Activated CD4-positive, alpha-beta T cell treated with anti-CD3 and anti-CD28 coated beads for 36 hours (primary cell): ENCODE measurements around the gene C5. TPM values are rescaled to one million over a fixed set of nuclear protein-coding genes. Genes with fewer than 3 reads are reported as not detected.
"Not testable (repeated sequence)": the region's sequence is repeated elsewhere in the genome, so short reads cannot be mapped to it uniquely, and the experiment has no call there.

ENCODE experiments used
- ATAC-seq: fragments of 200-7000 bp; cut with Tn5 transposase; one replicate; pipeline ENCODE4 v1.10.0; 2021; ENCODE audit warnings: mild to moderate bottlenecking, moderate library complexity
- CTCF ChIA-PET: fragments of 350-600 bp; sonication (Branson Sonifier 250); formaldehyde crosslinking; loops from one replicate; lab custom pipeline; 2021; ENCODE audit warnings: antibody characterized with exemption; lab: Charles Lee
- POLR2A ChIA-PET: fragments of 350-600 bp; sonication (Branson Sonifier 250); formaldehyde crosslinking; loops from one replicate; lab custom pipeline; 2021; ENCODE audit warnings: antibody characterized with exemption, inconsistent platforms; lab: Charles Lee
- DNase-seq: peaks from one replicate; pipeline ENCODE4 v3.0.0-alpha.2; 2020
- H3K27ac Mint-ChIP-seq: one replicate; pipeline ENCODE4 v1.8.0; 2021; ENCODE audit warnings: mixed read lengths
- H3K27me3 Mint-ChIP-seq: one replicate; pipeline ENCODE4 v1.8.0; 2021; ENCODE audit warnings: mixed read lengths
- H3K36me3 Mint-ChIP-seq: one replicate; pipeline ENCODE4 v1.8.0; 2021; ENCODE audit warnings: low read depth, mixed read lengths
- H3K4me1 Mint-ChIP-seq: one replicate; pipeline ENCODE4 v1.8.0; 2021; ENCODE audit warnings: mixed read lengths
- H3K4me3 Mint-ChIP-seq: one replicate; pipeline ENCODE4 v1.8.0; 2021; ENCODE audit warnings: mild to moderate bottlenecking, moderate library complexity, mixed read lengths
- H3K9me3 Mint-ChIP-seq: one replicate; pipeline ENCODE4 v1.8.0; 2021; ENCODE audit warnings: low read depth, mixed read lengths
- intact Hi-C, 2 experiments: fragments of 100-400 bp; cut with DNase I in 1 of 2; cut with micrococcal nuclease in 1 of 2; formaldehyde crosslinking; loops; one replicate each; pipeline versions ENCODE4 v1.14.2 to v1.15.1; 2022 to 2024; cut with DNase I, micrococcal nuclease
- total RNA-seq, 2 experiments: library from RNA; stranded (reverse); gene quantifications; one replicate each; pipeline ENCODE4 v1.2.3, GENCODE V29; 2021

Gene C5
- total RNA-seq, 2 experiments from 2014 or later: 2.3 to 2.4 TPM

DNA sequence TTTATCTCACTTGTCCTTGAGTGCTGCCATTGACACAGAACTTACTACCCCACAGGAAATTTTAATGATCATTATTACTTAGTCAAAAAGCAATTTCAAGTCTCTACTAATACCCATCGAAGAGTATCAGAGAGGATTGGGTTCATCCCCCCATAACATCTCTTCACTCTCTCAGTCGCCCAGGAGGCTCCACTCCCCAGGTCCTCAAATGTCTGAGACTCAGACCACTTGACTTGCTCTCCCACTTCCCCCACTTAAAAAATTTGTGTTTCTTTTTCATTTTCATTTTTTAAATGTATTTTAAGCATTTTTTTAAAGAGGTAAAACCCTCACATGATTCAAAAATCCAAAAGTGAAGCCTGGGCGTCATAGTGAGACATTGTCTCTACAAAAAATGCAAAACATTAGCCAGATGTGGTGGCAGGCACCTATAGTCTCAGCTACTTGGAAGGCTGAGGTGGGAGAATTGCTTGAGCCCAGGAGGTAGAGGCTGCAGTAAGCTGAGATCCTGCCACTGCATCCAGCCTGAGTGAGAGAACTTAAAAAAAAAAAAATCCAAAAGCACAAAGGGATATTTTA, 66.7 kb downstream of the C5 start:
- Mint-ChIP-seq H3K36me3 (no peaks in the 10 kb centered on the region), H3K4me3 (no peak overlapping the region), H3K9me3 (no peaks in the 10 kb centered on the region), H3K27ac (no peak overlapping the region), H3K4me1 (peaks cover 2% of the 10 kb centered on the region), H3K27me3 (no peaks in the 10 kb centered on the region)
- intact Hi-C loops: loop anchor here in 1 of 2 experiments (2.0 to 10.0 kb wide), 2 partner anchors 227 to 421 kb away; no protein-coding TSS in a partner anchor
- ChIA-PET CTCF (interaction anchor here (1.0 to 2.6 kb wide), 4 partner anchors 11 to 92 kb away, joined by 4 to 7 read pairs (median 4); partner anchors contain the start of gene CNTRL), POLR2A (no interaction called here)
- DNase-seq (no peak), ATAC-seq (no peak)

DNA sequence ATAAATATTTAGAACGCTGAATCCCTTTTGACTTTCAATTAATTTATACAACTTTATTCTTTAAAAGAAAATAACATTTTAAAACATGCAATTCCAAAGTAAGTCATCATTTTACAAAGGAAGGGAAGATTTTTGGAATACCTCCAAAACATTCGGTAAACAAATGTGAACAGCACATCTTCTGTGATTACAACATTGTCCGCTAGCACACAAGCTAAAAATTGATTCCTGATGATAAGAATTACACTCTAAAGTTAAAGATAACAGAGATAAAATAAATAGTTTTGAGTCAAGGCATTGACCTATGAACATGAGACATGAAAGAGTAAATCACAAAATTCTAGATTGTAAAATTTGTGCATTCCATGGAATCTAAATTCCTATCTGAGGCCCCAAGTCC, 67.2 kb downstream of the C5 start:
- no peaks in the 10 kb centered on the region for H3K9me3 Mint-ChIP-seq
- CTCF ChIA-PET: interaction anchor here (1.2 to 2.9 kb wide), 8 partner anchors 9 to 228 kb away, joined by 3 to 25 read pairs (median 7); partner anchors contain the start of gene CNTRL
- no peak overlapping the region for H3K4me3 Mint-ChIP-seq
- ATAC-seq (no peak), DNase-seq (no peak)
- H3K4me1 Mint-ChIP-seq: peaks cover 2% of the 10 kb centered on the region
- no peak overlapping the region for H3K27ac Mint-ChIP-seq
- intact Hi-C loops: loop anchor here in 1 of 2 experiments (2.0 to 10.0 kb wide), 2 partner anchors 226 to 422 kb away; no protein-coding TSS in a partner anchor
- H3K27me3 Mint-ChIP-seq: no peaks in the 10 kb centered on the region
- H3K36me3 Mint-ChIP-seq: no peaks in the 10 kb centered on the region
- POLR2A ChIA-PET: no interaction called here

DNA sequence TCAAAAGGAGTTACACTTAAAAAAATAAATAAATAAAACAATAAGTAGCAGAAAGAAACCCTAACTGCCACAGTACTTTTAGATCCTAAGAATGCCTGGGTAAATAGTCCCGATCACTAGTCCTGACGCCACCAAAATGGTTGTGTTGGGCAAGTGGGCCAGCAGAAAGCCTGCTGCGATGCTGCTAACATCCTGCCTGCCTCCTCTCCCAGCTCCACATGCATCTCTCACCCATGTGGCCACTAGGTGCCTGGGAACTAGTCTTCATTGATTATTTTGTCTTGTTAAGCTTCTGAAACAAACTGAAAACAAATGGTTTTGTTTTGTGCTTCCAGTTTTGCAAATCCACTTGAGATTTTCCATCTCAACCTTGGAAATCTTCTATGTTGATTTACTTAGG, 69.1 kb downstream of the C5 start:
- ChIA-PET CTCF (interaction anchor here (0.7 to 2.9 kb wide), 33 partner anchors 9 to 361 kb away, joined by 3 to 25 read pairs (median 4); partner anchors contain the start of gene CNTRL), POLR2A (no interaction called here)
- H3K36me3 Mint-ChIP-seq: no peaks in the 10 kb centered on the region
- no peak overlapping the region for H3K27ac Mint-ChIP-seq
- DNase-seq: no peak
- H3K4me3 Mint-ChIP-seq: no peak overlapping the region
- ATAC-seq: no peak
- peaks cover 2% of the 10 kb centered on the region for H3K4me1 Mint-ChIP-seq
- no peaks in the 10 kb centered on the region for H3K9me3 Mint-ChIP-seq
- no peaks in the 10 kb centered on the region for H3K27me3 Mint-ChIP-seq
- intact Hi-C loops: loop anchor here (1.0 to 10.0 kb wide), 5 partner anchors 79 to 424 kb away; partner anchors contain the start of gene CNTRL (in 1 of the 2)

DNA sequence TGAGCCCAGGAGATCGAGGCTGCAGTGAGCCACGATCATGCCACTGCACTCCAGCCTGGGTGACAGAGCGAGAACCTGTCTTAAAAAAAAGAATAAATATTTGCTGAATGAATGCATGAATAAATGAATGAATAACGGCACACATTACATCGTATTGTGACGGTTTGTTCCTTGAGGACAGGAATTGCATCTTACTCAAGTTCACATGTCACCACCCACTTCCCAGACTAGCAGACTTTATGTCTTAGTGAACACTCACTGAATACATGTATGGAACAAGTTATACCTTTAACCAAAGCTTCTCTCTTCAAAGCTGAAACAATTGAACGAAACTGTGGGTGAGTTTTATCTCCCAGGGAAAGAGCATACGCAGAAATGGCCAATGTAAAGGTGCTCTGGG, 70.3 kb downstream of the C5 start:
- intact Hi-C loops: loop anchor here (2.0 to 10.0 kb wide), 4 partner anchors 81 to 425 kb away; partner anchors contain the start of gene CNTRL (in 1 of the 2)
- DNase-seq (no peak), ATAC-seq (no peak)
- H3K4me3 Mint-ChIP-seq: no peak overlapping the region
- H3K36me3 Mint-ChIP-seq: no peaks in the 10 kb centered on the region
- no peaks in the 10 kb centered on the region for H3K27me3 Mint-ChIP-seq
- peaks cover 11% of the 10 kb centered on the region for H3K4me1 Mint-ChIP-seq
- no peak overlapping the region for H3K27ac Mint-ChIP-seq
- ChIA-PET POLR2A (no interaction called here), CTCF (interaction anchor here (0.6 to 1.0 kb wide), 4 partner anchors 15 to 250 kb away, joined by 3 to 4 read pairs (median 3); no protein-coding TSS in a partner anchor)
- no peaks in the 10 kb centered on the region for H3K9me3 Mint-ChIP-seq

DNA sequence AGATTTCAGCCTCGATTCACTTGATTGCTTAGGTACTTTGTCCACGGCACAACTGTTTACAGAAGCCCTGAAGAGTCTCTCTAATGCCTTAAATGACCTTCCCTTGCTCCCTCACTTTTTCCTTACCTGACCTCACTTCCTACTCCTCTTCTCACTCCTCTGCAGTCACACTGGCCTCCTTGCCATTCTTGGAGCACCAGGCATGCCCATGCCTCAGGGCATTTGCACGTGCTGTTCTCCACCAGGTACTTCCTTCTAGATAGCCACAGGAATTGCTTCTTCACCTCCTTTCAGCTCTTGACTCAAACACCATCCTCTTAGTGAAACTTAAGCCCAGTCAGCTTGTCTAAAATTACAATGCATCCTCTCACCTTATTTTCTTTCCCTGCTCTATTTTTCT, 71.1 kb downstream of the C5 start:
- no peaks in the 10 kb centered on the region for H3K27me3 Mint-ChIP-seq
- intact Hi-C loops: no loop called here
- H3K4me3 Mint-ChIP-seq: no peak overlapping the region
- ChIA-PET POLR2A (no interaction called here), CTCF (interaction anchor here (0.8 to 1.6 kb wide), 3 partner anchors 9 to 249 kb away, joined by 3 to 4 read pairs (median 3); no protein-coding TSS in a partner anchor)
- no peak for ATAC-seq
- no peak for DNase-seq
- H3K36me3 Mint-ChIP-seq: no peaks in the 10 kb centered on the region
- H3K4me1 Mint-ChIP-seq: peaks cover 17% of the 10 kb centered on the region
- no peak overlapping the region for H3K27ac Mint-ChIP-seq
- no peaks in the 10 kb centered on the region for H3K9me3 Mint-ChIP-seq

DNA sequence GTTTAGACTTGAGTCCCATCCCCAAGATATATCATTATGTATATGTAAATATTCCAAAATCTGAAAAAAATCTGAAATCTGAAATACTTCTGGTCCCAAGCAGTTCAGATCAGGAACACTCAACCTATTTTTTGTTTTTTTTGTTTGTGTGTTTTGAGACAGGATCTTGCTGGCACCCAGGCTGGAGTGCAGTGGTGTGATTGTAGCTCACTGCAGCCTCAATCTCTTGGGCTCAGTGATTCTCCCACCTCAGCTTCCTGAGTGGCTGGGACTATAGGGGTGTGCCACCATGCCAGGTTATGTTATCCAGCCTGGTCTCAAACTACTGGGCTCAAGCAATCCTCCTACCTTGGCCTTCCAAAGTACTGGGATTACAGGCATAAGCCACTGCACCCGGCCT, 72.8 kb downstream of the C5 start:
- CTCF ChIA-PET: interaction anchor here (1.1 to 1.3 kb wide), 3 partner anchors 22 to 221 kb away, joined by 4 to 6 read pairs (median 6); no protein-coding TSS in a partner anchor

DNA sequence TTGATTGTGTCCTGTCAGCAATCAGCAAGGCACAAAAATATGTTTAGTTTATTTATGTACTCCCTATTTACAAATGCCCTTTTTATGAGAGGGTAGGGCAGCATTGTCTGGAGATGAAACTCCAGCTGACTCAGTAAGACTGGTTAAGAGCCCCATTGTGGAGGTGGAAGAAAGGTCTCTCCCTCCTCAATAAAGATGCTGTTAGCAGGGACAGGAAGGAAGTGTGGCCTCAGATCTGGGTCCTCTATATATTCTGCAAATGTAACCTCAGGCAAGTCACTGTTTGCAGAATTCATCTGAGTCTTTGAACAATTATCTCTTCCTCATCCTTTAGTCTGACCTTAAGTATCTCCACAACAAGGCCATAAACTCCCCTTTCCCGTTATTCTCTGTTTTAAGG, 75.2 kb downstream of the C5 start:
- peak; percentile 63 for ATAC-seq
- no peaks in the 10 kb centered on the region for H3K27me3 Mint-ChIP-seq

More for the DNA sequence above, 72.8 kb downstream of the C5 start:
- no peak overlapping the region for H3K4me3 Mint-ChIP-seq
- intact Hi-C loops: no loop called here
- H3K27ac Mint-ChIP-seq: no peak overlapping the region
- H3K27me3 Mint-ChIP-seq: no peaks in the 10 kb centered on the region
- DNase-seq: no peak
- no peak for ATAC-seq
- H3K4me1 Mint-ChIP-seq: peaks cover 19% of the 10 kb centered on the region
- no peaks in the 10 kb centered on the region for H3K36me3 Mint-ChIP-seq
- POLR2A ChIA-PET: interaction anchor here (0.6 kb wide), 1 partner anchor 217 kb away, joined by 3 read pairs; no protein-coding TSS in a partner anchor
- H3K9me3 Mint-ChIP-seq: no peaks in the 10 kb centered on the region

DNA sequence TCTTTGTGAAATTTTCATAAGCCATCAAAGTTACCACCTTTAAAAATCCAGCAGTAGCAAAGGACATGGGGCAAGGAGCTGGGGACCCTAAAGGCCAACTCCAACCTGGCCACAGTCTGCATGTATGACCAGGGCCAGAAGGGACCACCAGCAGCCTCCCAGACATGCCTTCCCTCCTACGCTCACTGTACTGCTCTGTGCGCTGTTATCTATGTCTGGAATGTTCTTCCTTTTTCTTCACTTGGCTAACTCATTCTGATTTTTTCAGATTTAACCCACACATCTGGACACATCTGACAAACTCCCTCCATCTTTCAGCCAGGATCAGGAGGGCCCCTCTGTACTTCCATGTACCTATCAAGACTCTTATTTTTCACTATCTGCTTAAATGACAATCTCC, 75.9 kb downstream of the C5 start:
- Mint-ChIP-seq H3K27ac (no peak overlapping the region), H3K9me3 (no peaks in the 10 kb centered on the region), H3K27me3 (no peaks in the 10 kb centered on the region), H3K36me3 (no peaks in the 10 kb centered on the region), H3K4me1 (peaks cover 22% of the 10 kb centered on the region), H3K4me3 (no peak overlapping the region)
- DNase-seq: no peak
- POLR2A ChIA-PET: no interaction called here
- CTCF ChIA-PET: interaction anchor here (1.2 kb wide), 1 partner anchor 37 kb away, joined by 3 read pairs; no protein-coding TSS in a partner anchor
- intact Hi-C loops: no loop called here
- ATAC-seq: no peak

More for the DNA sequence above, 75.2 kb downstream of the C5 start:
- Mint-ChIP-seq H3K4me3 (no peak overlapping the region), H3K27ac (peak overlapping the region; percentile 47), H3K9me3 (no peaks in the 10 kb centered on the region), H3K4me1 (peaks cover 22% of the 10 kb centered on the region), H3K36me3 (no peaks in the 10 kb centered on the region)
- ChIA-PET POLR2A (no interaction called here), CTCF (interaction anchor here (0.7 kb wide), 1 partner anchor 81 kb away, joined by 3 read pairs; no protein-coding TSS in a partner anchor)
- intact Hi-C loops: no loop called here
- no peak for DNase-seq

DNA sequence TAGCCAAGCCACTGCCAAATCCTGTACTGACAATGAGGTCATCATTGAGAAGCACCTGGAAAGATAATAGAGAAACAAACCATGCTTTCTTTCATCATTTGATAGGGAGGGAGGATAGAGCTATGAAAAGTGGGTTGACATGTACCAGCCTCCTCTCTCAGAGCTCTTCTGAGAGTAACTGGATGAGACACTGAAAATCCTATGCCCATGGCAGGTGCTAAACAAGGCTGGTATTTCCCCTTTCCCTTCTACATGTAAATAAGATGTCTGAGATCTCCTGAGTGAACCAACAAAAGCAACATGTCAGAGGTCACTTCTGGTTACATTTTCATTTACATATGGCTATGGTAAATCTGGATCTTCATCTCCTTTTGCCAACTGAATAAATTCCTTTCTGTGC, 78.1 kb downstream of the C5 start:
- POLR2A ChIA-PET: no interaction called here

DNA sequence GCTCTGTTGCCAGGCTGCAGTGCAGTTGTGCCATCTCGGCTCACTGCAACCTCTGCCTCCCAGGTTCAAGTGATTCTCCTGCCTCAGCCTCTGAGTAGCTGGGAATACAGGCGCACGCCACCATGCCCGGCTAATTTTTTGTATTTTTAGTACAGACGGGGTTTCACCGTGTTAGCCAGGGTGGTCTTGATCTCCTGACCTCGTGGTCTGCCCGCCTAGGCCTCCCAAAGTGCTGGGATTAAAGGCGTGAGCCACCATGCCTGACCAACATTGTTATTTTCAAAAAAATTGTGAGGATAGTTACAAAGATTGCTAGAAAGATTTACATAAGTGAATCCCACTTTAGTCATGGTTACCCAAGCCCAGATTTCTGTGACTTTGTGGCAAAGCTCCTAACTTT, 78.6 kb downstream of the C5 start:
- ATAC-seq, H3K4me3 Mint-ChIP-seq, H3K27me3 Mint-ChIP-seq, intact Hi-C loops, DNase-seq, H3K9me3 Mint-ChIP-seq, H3K27ac Mint-ChIP-seq, H3K36me3 Mint-ChIP-seq, POLR2A ChIA-PET: not testable (repeated sequence)
- CTCF ChIA-PET: interaction anchor here (2.4 kb wide), 1 partner anchor 10 kb away, joined by 15 read pairs; no protein-coding TSS in a partner anchor
- peaks cover 22% of the 10 kb centered on the region for H3K4me1 Mint-ChIP-seq

More for the DNA sequence above, 78.1 kb downstream of the C5 start:
- no peaks in the 10 kb centered on the region for H3K9me3 Mint-ChIP-seq
- H3K27ac Mint-ChIP-seq: no peak overlapping the region
- H3K27me3 Mint-ChIP-seq: no peaks in the 10 kb centered on the region
- peak; percentile 79 for ATAC-seq
- H3K4me1 Mint-ChIP-seq: peaks cover 22% of the 10 kb centered on the region
- H3K36me3 Mint-ChIP-seq: no peaks in the 10 kb centered on the region
- no peak overlapping the region for H3K4me3 Mint-ChIP-seq
- intact Hi-C loops: no loop called here
- no peak for DNase-seq
- CTCF ChIA-PET: interaction anchor here (2.4 kb wide), 1 partner anchor 10 kb away, joined by 15 read pairs; no protein-coding TSS in a partner anchor

DNA sequence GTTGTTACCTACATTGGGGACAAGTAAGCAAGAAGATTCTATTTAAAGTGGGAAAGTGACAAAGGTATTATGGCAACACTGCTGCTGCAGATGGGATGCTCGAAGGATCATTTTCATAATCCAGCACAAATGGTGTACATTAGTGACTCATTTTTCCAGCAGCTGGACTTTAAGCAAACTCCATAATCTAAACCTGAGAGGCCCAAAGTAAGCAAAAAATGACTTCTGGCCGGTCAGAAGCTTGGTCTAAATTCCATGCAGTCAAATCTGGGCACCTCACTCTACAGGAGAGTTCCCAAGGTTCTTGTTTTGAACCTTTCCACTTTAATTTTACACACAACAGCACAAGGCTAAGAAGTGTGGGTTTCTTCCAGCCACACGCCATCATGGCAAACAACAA, 79.8 kb downstream of the C5 start:
- ATAC-seq (no peak), DNase-seq (no peak)
- Mint-ChIP-seq H3K27ac (no peak overlapping the region), H3K4me3 (no peak overlapping the region), H3K27me3 (no peaks in the 10 kb centered on the region), H3K9me3 (no peaks in the 10 kb centered on the region), H3K36me3 (no peaks in the 10 kb centered on the region), H3K4me1 (peaks cover 18% of the 10 kb centered on the region)
- ChIA-PET CTCF (interaction anchor here (0.6 to 1.2 kb wide), 3 partner anchors 9 to 246 kb away, joined by 3 to 4 read pairs (median 4); no protein-coding TSS in a partner anchor), POLR2A (no interaction called here)
- intact Hi-C loops: no loop called here
